Adipose tissue (tissue), 3 donors: ENCODE results near the gene PRKCE. TPM values are rescaled to one million over a fixed set of nuclear protein-coding genes. Genes with fewer than 3 reads are reported as not detected.
"Not testable (repeated sequence)": the region's sequence is repeated elsewhere in the genome, so short reads cannot be mapped to it uniquely, and the experiment has no call there.

Experiments
- H3K27ac ChIP-seq: one replicate; pipeline ENCODE4 v1.5.1; 2013; ENCODE audit warnings: low read depth, low read length
- WGBS, 3 donors: extraction: QIAGEN DNeasy Blood & Tissue Kit; methylation state at CpG; one replicate each; pipeline ENCODE4 v1.1.7; 2013; 5-methylcytosine and 5-hydroxymethylcytosine counted together
- polyA plus RNA-seq, 3 donors: library from polyadenylated mRNA; stranded (reverse); fragments of 200-250 nt; gene quantifications; one replicate each; pipeline ENCODE4 v1.2.3, GENCODE V29; 2013
- donor health status: healthy with polysubstance abuse.
- donor health status: Bipolar disorder and iron deficiency.
- donor health status: healthy.

The PRKCE gene
- polyA plus RNA-seq, 3 donors = 2.8 to 4.6 (median 3.5) TPM

- H3K27ac ChIP-seq = no peak overlapping the region
- WGBS, 3 donors = 60 to 84% (median 80%) methylated on average over 3 of the region's 3 CpGs
Measured at GRCh38 chr2:45685260-45685659, 33.8 kb downstream of the PRKCE start.

GRCh38 chr2:45687964-45688363 is 36.5 kb downstream of the PRKCE start:
- 91 to 100% (median 100%) methylated on average over 1 of the region's 1 CpG for WGBS, 3 donors

DNA sequence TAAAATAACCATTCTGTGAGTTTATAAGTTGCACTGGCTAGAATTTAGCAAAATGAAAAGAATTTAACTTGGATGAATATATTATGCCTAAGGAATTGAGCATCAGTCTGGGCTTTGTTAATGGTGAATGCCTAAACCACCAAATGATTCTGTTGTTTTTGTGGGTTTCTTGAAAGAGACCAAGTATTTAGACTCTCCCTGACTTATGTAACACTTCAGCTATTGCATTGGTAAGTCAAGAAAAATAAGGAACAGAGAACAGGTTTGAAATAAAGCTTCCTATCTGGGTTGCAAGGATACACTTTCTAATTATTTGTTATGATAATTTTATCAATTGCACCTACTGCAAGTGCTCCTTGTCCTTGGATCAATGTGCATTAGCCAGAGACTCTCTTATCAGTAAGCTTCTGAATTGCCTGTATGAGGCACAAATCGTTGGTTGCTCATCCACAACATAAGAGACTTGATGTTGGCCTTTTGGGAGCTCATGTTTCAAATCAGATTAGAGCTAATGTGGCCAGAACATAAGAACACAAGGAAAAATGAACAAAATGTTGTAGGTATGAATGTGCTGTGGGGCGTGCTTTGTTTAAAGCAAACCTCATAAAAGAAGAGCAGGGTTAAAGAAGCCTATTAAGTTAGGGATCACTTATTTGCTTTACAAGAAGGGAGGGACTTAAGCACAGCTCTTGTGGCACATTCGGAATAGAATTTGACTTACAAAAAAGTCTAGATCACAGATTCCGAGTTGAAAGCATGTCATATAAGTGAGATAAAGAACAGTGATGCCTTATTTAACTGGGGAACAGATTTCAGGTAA is 37.2 kb downstream of the PRKCE start:
- WGBS, 3 donors = 46 to 89% (median 85%) methylated on average over 4 of the region's 4 CpGs
- no peak overlapping the region for H3K27ac ChIP-seq

More at GRCh38 chr2:45687964-45688363, 36.5 kb downstream of the PRKCE start:
- H3K27ac ChIP-seq = no peak overlapping the region

DNA sequence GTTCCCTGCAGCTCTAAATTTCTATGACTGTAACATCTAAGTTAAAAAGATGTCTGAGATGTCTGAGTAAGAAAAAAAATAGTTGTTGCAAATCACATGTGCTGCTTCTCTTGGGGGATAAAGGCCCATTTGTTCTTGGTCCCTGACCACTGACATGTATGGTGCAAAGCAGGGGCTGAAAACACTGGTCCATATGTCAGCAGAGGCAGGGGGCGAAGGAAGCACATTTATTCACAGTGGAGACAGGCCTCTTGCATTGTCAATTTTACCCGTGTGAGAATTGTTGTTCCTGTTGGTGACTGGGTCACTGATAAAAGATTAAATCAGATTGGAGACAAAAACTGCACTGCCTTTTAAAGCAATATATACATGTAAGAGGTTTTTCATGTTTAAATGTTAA is 38.8 kb downstream of the PRKCE start:
- H3K27ac ChIP-seq = no peak overlapping the region
- 30 to 57% (median 49%) methylated on average over 2 of the region's 2 CpGs for WGBS, 3 donors

DNA sequence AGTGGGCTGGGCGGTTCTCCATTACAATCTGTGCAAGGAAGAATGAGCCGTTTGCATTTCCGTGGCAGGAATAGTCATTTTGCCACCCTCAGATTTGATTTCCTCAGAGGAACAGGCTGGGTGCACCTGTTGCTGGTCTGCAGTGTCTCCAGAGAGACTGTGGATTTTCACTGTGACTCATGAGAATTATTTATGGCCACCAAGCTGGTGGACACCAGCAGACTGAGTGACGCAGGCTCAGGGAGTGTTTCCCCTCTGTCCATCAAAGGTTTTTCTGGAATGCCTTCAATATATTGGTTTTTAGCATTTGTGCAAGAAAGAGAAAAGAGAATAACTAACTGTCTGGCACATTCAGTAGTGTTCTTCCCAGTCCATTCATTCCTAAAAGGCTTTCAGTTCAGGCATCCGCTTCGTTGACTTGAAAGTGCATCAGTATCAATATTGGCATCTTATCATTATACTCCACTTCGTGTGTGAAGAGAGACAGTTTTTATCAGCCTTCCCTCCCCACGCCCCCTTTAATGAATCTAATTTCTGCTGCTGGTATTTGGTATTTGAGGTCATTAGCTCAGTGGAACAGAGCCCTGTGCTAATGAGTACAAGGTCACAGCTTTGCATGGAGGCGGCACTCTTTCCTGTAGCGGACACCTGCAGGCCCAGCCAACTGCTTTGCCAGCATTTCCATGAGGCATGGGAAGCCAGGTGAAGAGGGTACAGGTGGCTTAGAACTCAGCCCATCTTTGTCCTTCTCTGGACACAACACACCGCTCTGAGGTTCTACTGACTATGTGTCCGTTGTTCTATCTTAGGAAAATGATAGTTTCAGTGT is 39.9 kb downstream of the PRKCE start:
- no peak overlapping the region for H3K27ac ChIP-seq
- WGBS, 3 donors = 59 to 87% (median 81%) methylated on average over 12 of the region's 12 CpGs

DNA sequence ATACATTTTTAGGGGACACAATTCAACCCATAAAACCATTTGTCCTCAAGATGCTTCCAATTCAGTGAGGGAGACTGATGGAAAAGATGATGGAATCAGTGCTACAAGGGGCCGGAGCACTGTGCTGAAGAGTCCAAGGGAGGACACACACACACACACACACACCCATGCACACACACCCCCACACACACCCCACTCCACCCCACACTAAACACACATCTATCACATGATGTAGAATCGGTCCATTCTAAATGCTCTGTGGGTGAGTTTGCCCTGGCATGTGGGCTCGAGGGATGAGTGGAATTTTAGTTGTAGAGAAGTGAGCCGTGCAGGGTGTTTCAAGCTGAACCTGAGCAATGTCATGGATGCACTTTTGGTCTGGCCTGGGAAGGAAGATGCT is 41.1 kb downstream of the PRKCE start:
- no peak overlapping the region for H3K27ac ChIP-seq
- WGBS, 3 donors = 96 to 99% (median 96%) methylated on average over 4 of the region's 4 CpGs

GRCh38 chr2:45695480-45696007 is 44.1 kb downstream of the PRKCE start:
- 85 to 90% (median 87%) methylated on average over 7 of the region's 7 CpGs for WGBS, 3 donors
- not testable (repeated sequence) for H3K27ac ChIP-seq

- no peak overlapping the region for H3K27ac ChIP-seq
- 54 to 96% (median 90%) methylated on average over 1 of the region's 1 CpG for WGBS, 3 donors
Measured at GRCh38 chr2:45696708-45697107, 45.2 kb downstream of the PRKCE start.

DNA sequence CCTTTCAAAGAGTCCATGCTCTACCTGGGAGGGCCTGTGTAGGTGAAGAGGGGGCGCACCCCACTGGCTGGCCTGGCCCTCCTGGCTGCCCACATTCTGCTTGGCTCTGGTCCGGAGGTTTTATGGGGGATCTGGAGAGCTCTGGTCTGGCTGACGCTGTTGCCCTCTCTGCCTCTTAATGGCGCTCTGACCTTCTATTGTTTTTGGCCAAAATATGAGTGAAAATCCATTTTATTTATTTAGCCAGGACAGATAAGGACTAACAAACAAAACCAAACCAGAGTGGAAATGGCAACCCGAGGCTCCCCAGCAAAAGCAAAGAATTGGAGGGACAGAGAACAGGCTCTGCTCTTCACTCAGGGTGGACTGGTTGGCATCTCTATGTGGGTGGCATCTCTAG is 45.7 kb downstream of the PRKCE start:
- no peak overlapping the region for H3K27ac ChIP-seq
- 55 to 96% (median 95%) methylated on average over 5 of the region's 5 CpGs for WGBS, 3 donors

DNA sequence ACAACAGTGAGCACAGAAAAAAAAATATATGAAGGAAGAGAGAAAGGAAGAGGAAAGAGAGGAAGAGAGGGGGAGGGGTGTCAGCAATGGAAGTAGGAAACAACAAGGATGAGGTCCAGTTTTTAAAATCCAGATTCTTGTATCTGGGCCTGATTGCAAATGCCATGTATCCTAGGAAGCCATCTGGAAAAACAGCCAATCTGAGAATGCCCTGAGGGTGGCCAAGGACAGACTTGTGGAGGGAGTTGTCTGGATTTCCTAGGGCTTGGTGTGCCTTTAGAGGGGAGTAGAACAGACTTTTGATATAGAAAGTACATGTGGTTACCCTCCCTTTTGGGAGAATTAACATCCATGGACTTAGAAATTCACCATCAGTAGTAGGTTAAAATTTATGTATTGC is 47.1 kb downstream of the PRKCE start:
- no peak overlapping the region for H3K27ac ChIP-seq

DNA sequence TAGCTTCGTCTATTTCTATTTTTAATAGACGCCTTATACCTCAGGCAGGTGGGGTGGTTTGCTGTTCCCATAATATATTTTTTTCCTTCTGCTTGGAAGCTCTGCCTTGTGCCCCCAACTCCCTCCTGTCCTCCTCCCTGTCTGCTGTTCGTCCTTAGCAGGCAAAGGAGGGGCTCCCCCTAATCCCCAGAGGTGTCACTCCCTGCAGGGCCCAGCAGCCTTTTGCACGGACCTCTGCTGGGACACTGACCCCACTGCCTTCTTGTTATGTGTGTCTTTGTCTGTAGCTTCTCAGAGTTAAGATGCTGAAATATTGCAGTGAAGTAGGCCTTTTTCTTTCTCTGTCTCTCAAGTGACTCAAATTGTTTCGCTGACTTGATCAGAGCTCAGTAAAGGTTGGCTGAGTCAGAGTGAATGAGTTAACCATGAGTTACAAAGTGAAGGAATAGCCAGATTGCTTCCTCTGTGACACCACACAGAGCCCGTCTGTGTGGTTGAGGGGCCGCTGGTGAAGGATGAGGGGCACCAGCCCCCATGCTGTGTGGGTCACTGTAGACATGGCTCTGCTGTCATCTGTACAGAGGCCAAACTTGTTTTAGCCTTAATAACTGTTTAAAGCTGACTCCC is 47.7 kb downstream of the PRKCE start:
- no peak overlapping the region for H3K27ac ChIP-seq
- 70 to 89% (median 71%) methylated on average over 7 of the region's 7 CpGs for whole genome bisulfite sequencing, 3 donors

- 79 to 85% (median 80%) methylated on average over 10 of the region's 10 CpGs for WGBS, 3 donors
- no peak overlapping the region for H3K27ac ChIP-seq
Measured at GRCh38 chr2:45700407-45701013, 49.0 kb downstream of the PRKCE start.

- H3K27ac ChIP-seq = no peak overlapping the region
- 47 to 82% (median 70%) methylated on average over 5 of the region's 5 CpGs for WGBS, 3 donors
Measured at GRCh38 chr2:45705233-45705632, 53.8 kb downstream of the PRKCE start.

DNA sequence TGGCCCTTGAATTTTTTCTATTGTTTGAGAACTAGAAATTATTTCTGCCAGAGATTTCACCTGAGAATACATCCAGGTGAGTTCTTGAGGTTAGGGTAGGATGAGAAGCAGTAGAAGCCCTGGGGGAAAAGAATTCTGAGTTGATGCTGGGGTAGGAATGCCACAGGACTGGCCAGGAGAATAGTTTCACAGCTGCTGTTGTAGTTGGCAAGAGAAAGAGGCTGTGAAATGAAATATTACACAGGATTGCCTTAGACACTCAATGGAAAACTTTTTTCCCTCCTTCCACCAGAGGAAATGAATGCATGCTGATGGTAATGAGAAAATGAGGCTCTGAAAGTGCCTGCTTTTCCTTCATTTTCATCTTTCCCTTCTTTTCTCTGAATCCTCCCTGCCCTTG is 54.6 kb downstream of the PRKCE start:
- H3K27ac ChIP-seq = no peak overlapping the region

- WGBS, 3 donors = 73 to 92% (median 87%) methylated on average over 3 of the region's 3 CpGs
- no peak overlapping the region for H3K27ac ChIP-seq
Measured at GRCh38 chr2:45707006-45707405, 55.5 kb downstream of the PRKCE start.

DNA sequence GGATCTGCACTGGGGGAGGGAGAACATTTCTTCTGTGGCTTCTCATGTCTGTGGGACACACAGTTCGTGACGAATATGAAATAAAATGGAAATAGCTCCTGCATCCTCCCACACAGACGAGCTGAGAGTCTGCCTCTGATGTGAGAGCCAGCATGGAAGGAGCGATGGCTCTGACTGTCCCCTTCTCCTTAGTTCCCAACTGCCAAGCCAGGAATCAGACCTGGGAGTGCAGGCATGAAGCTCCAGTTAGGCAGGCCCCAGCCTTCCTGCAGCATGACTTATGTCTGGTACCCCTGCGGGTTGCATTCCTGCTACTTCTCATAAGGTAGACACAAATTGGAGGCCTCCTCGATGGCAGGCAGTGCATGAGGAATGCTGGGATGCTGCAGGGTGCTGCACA is 56.2 kb downstream of the PRKCE start:
- 83 to 92% (median 86%) methylated on average over 6 of the region's 6 CpGs for WGBS, 3 donors
- H3K27ac ChIP-seq = no peak overlapping the region

GRCh38 chr2:45708501-45708900 is 57.0 kb downstream of the PRKCE start:
- no peak overlapping the region for H3K27ac ChIP-seq
- WGBS, 3 donors = 88 to 93% (median 91%) methylated on average over 3 of the region's 3 CpGs

- no peak overlapping the region for H3K27ac ChIP-seq
- 42 to 87% (median 77%) methylated on average over 1 of the region's 1 CpG for WGBS, 3 donors
Measured at GRCh38 chr2:45709137-45709536, 57.7 kb downstream of the PRKCE start.

DNA sequence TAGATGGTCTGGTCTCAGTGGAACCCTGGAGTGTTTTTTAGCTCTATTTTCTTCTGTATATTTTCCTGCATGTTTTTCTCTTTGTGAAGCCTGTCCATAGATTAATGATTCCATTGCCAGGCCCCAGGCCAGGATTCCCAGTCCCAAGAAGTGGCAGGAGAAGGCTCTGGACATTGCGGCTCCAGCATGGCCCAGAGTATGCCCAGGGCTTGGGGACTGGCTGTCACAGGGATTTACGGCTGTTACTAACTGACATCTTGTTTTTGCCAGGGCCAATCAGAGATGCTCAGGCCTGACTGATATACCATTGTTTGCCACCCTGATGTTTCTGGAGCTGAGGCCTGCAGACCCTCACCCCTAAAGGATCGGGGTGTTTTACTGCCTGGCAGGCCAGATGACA is 59.0 kb downstream of the PRKCE start:
- 92 to 96% (median 95%) methylated on average over 3 of the region's 3 CpGs for WGBS, 3 donors
- H3K27ac ChIP-seq = no peak overlapping the region
